Stimulated activated CD4-positive, alpha-beta T cell treated with anti-CD3 and anti-CD28 coated beads, Interleukin-4, amount 100 ng/mL, for 24 hours (primary cell): ENCODE data around the gene PRM1.

Experiments
- DNase-seq: peaks from one replicate; pipeline ENCODE4 v3.0.0-alpha.2; 2020

PRM1 gene, protein sequence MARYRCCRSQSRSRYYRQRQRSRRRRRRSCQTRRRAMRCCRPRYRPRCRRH

DNA sequence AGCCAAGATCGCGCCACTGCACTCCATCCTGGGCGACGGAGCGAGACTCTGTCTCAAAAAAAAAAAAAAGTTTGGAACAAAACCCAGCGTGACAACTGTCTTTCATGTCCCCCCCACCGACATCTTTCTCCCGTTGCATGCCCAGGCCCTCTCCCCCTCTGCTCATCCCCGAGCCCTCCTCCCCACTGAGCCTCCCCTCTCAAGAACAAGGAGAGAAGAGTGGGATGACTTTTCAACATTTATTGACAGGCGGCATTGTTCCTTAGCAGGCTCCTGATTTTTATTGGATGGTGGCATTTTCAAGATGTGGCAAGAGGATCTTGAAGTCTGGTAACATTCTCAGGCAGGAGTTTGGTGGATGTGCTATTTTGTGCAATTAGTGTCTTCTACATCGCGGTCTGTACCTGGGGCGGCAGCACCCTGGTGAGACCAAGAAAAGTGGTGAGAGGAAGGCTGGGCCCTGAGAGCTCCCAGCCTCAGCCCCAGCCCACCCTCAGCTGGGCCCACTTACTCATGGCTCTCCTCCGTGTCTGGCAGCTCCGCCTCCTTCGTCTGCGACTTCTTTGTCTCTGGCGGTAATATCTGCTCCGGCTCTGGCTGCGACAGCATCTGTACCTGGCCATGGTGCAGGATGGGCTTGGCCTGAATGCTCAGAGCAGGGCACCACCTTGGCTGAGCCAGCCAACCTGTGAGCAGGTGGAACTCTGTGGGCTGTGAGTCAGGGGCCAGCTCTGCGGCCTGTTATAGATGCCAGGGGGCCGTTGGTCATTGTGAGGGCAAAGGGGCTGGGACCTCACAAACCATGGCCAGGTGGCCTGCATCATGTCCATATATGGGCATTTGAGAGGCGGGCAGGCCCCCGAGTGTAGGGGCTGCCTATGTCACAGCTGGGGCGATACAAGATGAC lies at the start of gene PRM1:
PRM1 (minus strand) TSS at position 715 of the 907 bp plus-strand sequence; CDS start at position 623, 92 bp downstream.
- DNase-seq, result no peak

- no peak for DNase-seq
Observed at GRCh38 chr16:11330526-11331237, 49.6 kb upstream of the PRM1 start.

DNA sequence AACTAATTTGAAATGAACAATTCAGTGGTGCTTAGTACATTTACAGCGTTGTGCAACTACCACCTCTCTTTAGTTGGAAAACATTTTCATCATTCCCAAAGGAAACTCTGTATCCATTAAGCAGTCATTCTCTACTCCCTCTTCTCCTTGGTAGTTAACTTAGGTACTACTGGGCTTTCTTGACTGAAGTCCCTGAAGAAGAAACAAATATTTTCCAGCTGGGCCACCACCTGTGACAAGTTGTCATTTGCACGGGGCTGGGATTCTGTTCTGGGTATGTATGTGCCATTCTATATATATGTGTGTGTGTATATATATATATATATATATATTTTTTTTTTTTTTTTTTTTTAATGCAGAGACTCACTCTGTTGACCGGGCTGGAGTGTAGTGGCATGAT lies 48.8 kb upstream of the PRM1 start:
- DNase-seq, result no peak

- DNase-seq, result no peak
Observed at GRCh38 chr16:11329071-11329491, 48.0 kb upstream of the PRM1 start.

DNA sequence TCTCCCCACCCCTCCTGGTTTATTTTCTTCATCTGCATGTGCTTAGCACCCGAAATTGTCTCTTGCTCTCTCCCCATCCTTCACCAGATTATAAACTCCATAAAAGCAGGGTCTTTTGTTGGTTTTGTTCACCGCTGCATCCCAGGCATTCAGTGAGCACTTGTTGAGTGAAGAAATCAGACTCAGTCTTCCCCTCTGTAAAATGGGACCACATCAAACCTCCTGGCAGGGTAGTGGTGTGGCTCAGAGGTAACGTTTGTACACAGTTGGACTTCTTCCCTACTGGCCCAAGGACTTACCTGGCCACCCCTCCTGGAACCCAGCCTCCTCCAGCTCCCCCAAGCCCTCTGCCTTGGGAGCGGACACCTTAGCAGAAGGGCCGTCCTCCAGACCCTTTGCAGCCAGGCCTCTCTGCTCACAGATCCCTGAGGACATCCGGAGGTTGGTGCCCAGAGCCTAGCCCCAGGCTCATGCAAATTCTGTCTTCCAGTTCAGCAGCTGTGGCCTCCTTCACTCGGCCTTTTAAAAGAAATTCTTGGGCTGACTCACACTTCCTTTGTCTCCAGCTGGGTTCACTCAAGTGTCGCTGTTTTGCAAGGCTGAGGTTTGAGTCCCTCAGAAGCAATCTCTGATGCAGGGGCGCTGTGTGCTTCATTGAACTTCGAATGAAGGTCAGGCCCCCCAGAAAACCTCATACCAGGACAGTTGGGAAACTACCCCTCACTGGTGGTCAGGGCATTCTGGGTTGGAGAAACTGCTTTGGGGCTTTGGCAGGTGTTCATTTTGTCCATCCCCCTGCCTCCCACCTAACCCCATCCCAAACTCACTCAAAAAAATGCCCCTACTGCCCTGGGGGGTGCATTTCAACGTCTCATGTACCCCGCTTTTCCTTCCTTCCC lies 47.3 kb upstream of the PRM1 start:
- DNase-seq, result peak; percentile 57

DNA sequence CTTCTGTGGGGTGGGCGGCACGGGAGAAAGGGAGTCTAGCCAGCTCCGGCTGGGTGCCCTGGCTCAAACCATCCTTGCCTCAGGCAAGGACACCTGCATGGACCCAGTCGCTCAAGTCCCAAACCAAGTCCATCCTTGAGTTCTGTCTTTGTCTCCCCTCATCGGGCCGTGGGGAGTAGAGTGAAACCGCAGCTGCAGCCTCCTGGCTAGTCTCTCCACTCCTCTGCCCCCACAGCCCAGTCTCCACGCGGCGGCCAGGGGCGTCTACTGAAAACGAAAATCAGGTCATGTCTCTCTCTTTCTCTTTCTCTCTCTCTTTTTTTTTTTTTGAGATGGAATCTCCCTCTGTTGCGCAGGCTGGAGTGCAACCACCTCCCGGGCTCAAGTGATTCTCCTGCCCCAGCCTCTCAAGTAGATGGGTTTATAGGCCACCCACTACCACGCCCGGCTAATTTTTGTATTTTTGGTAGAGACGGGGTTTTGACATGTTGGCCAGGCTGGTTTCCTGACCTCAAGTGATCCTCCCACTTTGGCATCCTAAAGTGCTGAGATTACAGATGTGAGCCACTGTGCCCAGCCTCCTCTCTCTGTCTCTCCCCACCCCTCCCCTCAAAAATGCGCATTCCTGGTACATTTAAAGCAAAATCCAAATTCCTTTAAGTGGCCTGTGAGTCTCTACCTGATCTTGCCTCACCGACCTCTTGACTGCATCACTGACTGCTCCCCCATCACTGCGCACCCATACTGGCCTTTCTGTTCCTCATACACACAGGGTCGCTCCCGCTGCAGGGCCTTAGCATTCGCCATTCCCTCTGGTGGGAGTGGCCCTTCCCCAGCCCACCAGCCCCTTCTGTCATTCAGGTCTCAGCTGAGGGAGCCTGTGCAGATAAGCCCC lies 46.4 kb upstream of the PRM1 start:
- no peak for DNase-seq

DNA sequence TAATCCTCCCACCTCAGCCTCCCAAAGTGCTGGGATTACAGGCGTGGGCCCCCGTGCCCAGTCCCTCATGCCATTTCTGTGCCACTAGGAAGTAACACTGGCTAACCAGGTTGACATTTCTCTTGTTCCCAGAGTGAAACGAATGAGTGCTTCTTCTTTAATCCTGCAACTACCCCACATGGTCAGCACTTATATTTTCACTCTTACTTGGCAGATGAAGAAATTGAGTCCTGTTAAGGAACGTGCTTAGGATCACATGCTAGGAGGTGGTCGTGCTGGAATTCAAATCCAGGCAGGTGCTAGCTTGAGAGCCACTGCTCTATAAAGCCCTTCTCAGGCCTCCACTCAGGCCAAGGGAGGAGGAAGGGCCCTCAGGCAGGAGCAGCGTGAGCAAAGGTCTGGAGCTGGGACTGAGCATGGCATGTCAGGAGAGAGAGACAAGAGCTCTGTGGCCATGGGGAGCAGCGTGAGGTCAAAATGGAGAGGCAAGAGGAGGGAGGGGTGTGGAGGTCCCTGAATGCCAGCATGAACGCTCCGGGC lies 45.7 kb upstream of the PRM1 start:
- no peak for DNase-seq

GRCh38 chr16:11326084-11326736 lies 45.1 kb upstream of the PRM1 start:
- DNase-seq, result no peak

- peak; percentile 18 for DNase-seq
Observed at GRCh38 chr16:11325404-11326083, 44.4 kb upstream of the PRM1 start.

- DNase-seq, result no peak
Observed at GRCh38 chr16:11323551-11324336, 42.6 kb upstream of the PRM1 start.

DNA sequence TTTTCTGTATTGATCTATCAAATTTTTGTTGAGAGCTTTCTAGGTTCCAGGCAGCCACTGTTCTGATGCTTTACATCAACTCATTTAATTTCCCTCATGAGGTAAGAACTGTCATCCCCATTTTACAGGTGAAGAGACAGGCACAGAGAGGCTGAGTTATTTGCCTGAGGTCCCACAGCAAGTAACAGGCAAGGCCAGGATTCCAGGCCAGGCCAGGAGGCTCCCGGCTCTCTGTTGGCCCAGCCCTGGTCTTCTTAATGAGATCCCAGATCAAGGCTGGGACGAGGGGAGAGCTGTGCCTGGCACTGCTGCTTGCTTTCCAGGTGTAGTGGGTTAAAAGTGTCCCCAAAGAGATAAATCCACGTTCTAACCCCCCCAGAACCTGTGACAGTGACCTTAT lies 41.7 kb upstream of the PRM1 start:
- no peak for DNase-seq

DNA sequence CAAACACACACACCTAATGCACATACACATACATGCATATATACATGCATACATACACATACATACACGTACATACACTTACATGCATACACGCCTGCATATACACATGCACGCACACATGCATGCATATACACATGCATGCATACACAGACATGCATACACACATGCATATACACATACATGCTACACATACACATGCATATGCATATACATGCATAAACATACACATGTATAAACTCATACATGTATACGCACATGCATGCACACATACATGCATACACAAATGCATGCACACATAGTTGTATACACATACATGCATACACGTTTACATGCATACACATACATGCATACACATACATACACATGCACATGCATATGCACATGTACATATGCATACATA lies 40.5 kb upstream of the PRM1 start:
- no peak for DNase-seq

GRCh38 chr16:11320170-11320569 lies 39.0 kb upstream of the PRM1 start:
- no peak for DNase-seq

DNA sequence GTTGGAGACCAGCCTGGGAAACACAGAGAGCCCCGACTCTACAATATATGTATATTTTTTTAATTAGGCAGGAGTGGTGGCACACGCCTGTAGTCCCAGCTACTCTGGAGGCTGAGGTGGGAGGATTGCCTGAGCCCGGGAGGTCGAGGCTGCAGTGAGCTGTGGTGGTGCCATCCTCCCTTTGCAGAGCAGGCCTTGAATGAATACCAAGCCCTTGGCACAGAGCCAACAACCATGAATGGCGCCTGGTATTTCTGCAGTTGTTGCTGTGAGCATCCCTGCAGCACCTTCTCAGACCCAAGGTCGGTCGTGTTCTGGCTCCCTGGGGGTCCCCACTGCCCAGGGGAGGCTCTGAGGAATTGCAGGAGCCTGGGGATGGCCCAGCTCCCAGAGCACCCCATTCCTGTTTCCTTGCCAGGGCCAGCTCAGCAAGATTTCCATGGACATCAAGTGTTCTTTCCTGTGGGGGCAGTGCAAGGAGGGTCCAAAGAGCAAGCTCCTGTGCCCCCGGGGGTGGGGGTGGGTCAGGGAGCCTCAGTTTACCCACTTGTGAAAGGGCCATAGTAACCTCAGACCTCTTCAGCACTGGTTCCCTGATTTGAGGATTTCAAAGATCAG lies 38.5 kb upstream of the PRM1 start:
- DNase-seq, result no peak

DNA sequence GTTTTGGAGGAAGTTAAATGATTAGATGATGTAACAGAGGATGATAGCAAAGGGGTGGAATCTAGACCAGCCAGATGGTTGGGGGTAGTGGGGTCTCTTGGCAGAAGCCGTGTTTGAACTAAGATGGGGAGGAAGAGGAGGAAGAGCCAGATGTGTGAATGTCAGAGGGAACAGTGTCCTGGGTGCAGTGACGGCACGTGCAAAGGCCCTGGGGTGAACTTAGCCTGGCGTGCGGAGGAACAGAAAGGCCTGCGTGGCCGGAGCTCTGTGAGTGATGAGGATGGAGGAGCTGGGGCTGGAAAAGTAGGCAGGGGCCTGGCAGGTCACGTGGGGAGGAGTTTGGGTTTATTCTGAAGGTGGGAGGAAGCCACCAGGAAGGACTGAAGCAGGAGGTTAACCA lies 37.7 kb upstream of the PRM1 start:
- DNase-seq, result no peak

GRCh38 chr16:11316331-11317015 lies 35.3 kb upstream of the PRM1 start:
- no peak for DNase-seq

- no peak for DNase-seq
Observed at GRCh38 chr16:11315510-11315909, 34.4 kb upstream of the PRM1 start.

DNA sequence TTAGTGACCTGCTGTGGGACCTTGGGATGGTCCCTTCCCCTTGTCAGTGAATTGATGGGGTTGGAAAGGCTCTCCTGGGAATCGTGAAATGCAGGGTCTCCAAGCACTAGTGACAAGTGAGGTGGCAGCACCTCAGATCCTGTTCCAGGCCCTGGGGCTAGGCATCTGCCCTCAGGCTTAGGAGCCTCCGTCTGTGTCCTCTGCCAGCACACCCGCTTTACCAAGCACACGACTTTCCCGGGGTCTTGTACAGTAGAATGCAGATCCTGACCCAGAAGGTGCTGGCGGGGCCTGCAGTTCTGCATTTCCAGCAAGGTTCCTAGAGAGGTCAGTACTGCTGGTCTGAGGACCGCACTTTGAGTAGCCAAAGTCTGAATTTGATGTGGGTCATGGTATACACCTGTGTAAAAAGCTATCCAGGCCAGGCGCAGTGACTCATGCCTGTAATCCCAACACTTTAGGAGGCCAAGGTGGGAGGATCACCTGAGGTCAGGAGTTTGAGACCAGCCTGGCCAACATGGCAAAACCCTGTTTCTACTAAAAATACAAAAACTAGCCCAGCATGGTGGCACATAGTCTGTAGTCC lies 33.3 kb upstream of the PRM1 start:
- DNase-seq, result no peak
